ENCODE results near the gene SNX27. TPM values are rescaled to one million over a fixed set of nuclear protein-coding genes. Genes with fewer than 3 reads are reported as not detected.
A peak's percentile ranks its signal among the peaks of the same experiment; 100 is the strongest.

Gene SNX27
- total and polyA plus RNA-seq, 4 donors, result 4.3 to 19.7 (median 10.5) TPM

DNA sequence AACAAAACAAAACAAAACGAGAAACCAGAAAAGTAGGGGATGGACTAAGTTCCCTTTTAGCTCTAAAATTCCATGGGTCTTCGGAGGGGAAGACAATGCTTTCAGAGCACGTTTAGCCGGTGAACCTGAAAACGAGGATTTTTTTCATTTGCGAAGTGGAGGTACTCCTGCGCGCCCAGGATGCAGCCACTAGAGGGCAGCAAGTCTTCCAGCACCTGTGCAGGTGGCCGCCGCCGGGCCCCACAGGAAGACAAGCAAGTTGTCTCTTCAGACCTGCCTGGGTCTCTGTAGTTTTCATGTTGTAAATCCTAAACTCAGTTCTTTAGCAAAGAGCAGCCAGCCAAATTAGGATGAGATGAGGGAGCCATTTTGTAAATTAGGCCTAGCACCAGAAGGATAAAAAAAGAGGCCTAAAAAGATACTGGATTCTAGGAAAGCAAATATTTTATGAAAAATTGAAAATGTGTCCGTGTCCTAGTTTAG is 17.7 kb upstream of the SNX27 start:
- WGBS, result 9% methylated on average over 12 of the region's 12 CpGs
- H3K9me3 ChIP-seq (ENCODE audit: control insufficient read depth in 4 of 4, low read length in 3 of 4), result no peaks in the 10 kb centered on the region
- peaks cover 0 to 5% (median 1%) of the 10 kb centered on the region in 4 donors for H3K4me1 ChIP-seq (ENCODE audit: control insufficient read depth in 4 of 4, insufficient read depth in 4 of 4, low read length in 3 of 4)
- H3K9ac ChIP-seq (ENCODE audit: low read depth in 1 of 2, low read length in 2 of 2), result no peak overlapping the region
- H3K4me3 ChIP-seq (ENCODE audit: low read depth in 1 of 3, low read length in 3 of 3), result no peak overlapping the region
- TF ChIP-seq HNF4G (IDR thresholded peaks at IDR 0.05), result no peak
- TF ChIP-seq ZBTB33 (IDR thresholded peaks at IDR 0.05), result no peak
- TF ChIP-seq TAF1 (conservative IDR thresholded peaks at IDR 0.05), result no peak
- no peak for TF ChIP-seq GABPA (IDR thresholded peaks at IDR 0.05 in 1 of 2, conservative IDR thresholded peaks at IDR 0.05 in 1 of 2)
- peak; percentile 94 to 96 for TF ChIP-seq RAD21 (IDR thresholded peaks at IDR 0.05)
- TF ChIP-seq HNF4A (conservative IDR thresholded peaks at IDR 0.05), result no peak
- no peak for TF ChIP-seq FOXA1 (IDR thresholded peaks at IDR 0.05)
- peak; percentile 44 for TF ChIP-seq MAX (IDR thresholded peaks at IDR 0.05)
- peak in 1 of 2 donors; percentile 14 for TF ChIP-seq RXRA (IDR thresholded peaks at IDR 0.05)
- TF ChIP-seq EGR1 (IDR thresholded peaks at IDR 0.05; ENCODE audit: low read depth in 2 of 2), result no peak
- no peak for TF ChIP-seq SP1 (IDR thresholded peaks at IDR 0.05)
- TF ChIP-seq, protein P1, sequence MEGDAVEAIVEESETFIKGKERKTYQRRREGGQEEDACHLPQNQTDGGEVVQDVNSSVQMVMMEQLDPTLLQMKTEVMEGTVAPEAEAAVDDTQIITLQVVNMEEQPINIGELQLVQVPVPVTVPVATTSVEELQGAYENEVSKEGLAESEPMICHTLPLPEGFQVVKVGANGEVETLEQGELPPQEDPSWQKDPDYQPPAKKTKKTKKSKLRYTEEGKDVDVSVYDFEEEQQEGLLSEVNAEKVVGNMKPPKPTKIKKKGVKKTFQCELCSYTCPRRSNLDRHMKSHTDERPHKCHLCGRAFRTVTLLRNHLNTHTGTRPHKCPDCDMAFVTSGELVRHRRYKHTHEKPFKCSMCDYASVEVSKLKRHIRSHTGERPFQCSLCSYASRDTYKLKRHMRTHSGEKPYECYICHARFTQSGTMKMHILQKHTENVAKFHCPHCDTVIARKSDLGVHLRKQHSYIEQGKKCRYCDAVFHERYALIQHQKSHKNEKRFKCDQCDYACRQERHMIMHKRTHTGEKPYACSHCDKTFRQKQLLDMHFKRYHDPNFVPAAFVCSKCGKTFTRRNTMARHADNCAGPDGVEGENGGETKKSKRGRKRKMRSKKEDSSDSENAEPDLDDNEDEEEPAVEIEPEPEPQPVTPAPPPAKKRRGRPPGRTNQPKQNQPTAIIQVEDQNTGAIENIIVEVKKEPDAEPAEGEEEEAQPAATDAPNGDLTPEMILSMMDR (IDR thresholded peaks at IDR 0.05; ENCODE audit: low read depth, low read length, missing input control), result peak; percentile 94
- peak; percentile 33 for TF ChIP-seq YY1 (IDR thresholded peaks at IDR 0.05)
- no peak for TF ChIP-seq FOXA2 (IDR thresholded peaks at IDR 0.05)
- TF ChIP-seq JUND (IDR thresholded peaks at IDR 0.05), result no peak
- TF ChIP-seq NR2F2 (IDR thresholded peaks at IDR 0.05), result no peak
- TF ChIP-seq REST (IDR thresholded peaks at IDR 0.05), result no peak
- TF ChIP-seq ATF3 (IDR thresholded peaks at IDR 0.05), result no peak
- H3K27me3 ChIP-seq (ENCODE audit: control insufficient read depth in 4 of 4, insufficient read depth in 4 of 4, low read length in 3 of 4), result no peaks in the 10 kb centered on the region
- H3K27ac ChIP-seq (ENCODE audit: low read depth in 1 of 2, low read length in 2 of 2), result no peak overlapping the region
- no peaks in the 10 kb centered on the region for H3K36me3 ChIP-seq (ENCODE audit: control insufficient read depth in 4 of 4, insufficient read depth in 3 of 4, low read depth in 1 of 4, low read length in 3 of 4)
- DNase-seq (ENCODE audit: low spot score), result peak; percentile 82
